H9 (cell line): ENCODE measurements around the gene DENND1A. TPM values are rescaled to one million over a fixed set of nuclear protein-coding genes. Genes with fewer than 3 reads are reported as not detected.

ENCODE experiments used
- DNase-seq: peaks from one replicate; pipeline ENCODE4 v3.0.0-alpha.2; 2017
- H2AFZ ChIP-seq: one replicate; pipeline ENCODE4 v1.6.1; 2013; ENCODE audit warnings: mild to moderate bottlenecking, low read length, control low read depth, moderate library complexity
- H2AK5ac ChIP-seq: 2 replicates; pipeline ENCODE4 v1.6.1; 2013; ENCODE audit warnings: low read length, control low read depth, mixed read lengths; ENCODE audit not compliant: insufficient read length
- H2BK120ac ChIP-seq: one replicate; pipeline ENCODE4 v1.6.1; 2013; ENCODE audit warnings: low read depth, mild to moderate bottlenecking, low read length, control low read depth, inconsistent platforms; ENCODE audit not compliant: poor library complexity, severe bottlenecking
- H2BK12ac ChIP-seq: 2 replicates; pipeline ENCODE4 v1.6.1; 2013; ENCODE audit warnings: low read length, control low read depth, mixed read lengths, low read depth; ENCODE audit not compliant: insufficient read length
- H2BK15ac ChIP-seq: 2 replicates; pipeline ENCODE4 v1.6.1; 2013; ENCODE audit warnings: low read depth, low read length, control low read depth
- H2BK20ac ChIP-seq: one replicate; pipeline ENCODE4 v1.6.1; 2013; ENCODE audit warnings: low read depth, mild to moderate bottlenecking, low read length, control low read depth, inconsistent platforms; ENCODE audit not compliant: poor library complexity, severe bottlenecking
- H2BK5ac ChIP-seq: 2 replicates; pipeline ENCODE4 v1.6.1; 2013; ENCODE audit warnings: low read length, control low read depth, mixed read lengths; ENCODE audit not compliant: insufficient read length
- H3K14ac ChIP-seq: 2 replicates; pipeline ENCODE4 v1.6.1; 2013; ENCODE audit warnings: low read length, control low read depth; ENCODE audit not compliant: insufficient read depth
- H3K18ac ChIP-seq: 2 replicates; pipeline ENCODE4 v1.6.1; 2013; ENCODE audit warnings: low read depth, mild to moderate bottlenecking, mixed read lengths, low read length, control low read depth; ENCODE audit not compliant: insufficient read length
- H3K23ac ChIP-seq: 2 replicates; pipeline ENCODE4 v1.6.1; 2013; ENCODE audit warnings: low read length, control low read depth, mixed read lengths, low read depth; ENCODE audit not compliant: insufficient read length
- H3K23me2 ChIP-seq: 2 replicates; pipeline ENCODE4 v1.6.1; 2013; ENCODE audit warnings: low read depth, mild to moderate bottlenecking, mixed read lengths, low read length, control low read depth; ENCODE audit not compliant: insufficient read length, poor library complexity, severe bottlenecking
- H3K27ac ChIP-seq: 2 replicates; pipeline ENCODE4 v1.5.1; 2013; ENCODE audit warnings: low read length, control low read depth, mixed read lengths, low read depth; ENCODE audit not compliant: insufficient read length
- H3K27me3 ChIP-seq: 2 replicates; pipeline ENCODE4 v1.6.1; 2013; ENCODE audit warnings: low read length, control low read depth, inconsistent platforms; ENCODE audit not compliant: insufficient read depth
- H3K4ac ChIP-seq: 2 replicates; pipeline ENCODE4 v1.6.1; 2013; ENCODE audit warnings: low read depth, mild to moderate bottlenecking, control low read depth, inconsistent platforms, low read length, moderate library complexity
- H3K4me1 ChIP-seq: 2 replicates; pipeline ENCODE4 v1.6.1; 2013; ENCODE audit warnings: low read length, control low read depth, inconsistent platforms; ENCODE audit not compliant: insufficient read depth
- H3K4me2 ChIP-seq: 2 replicates; pipeline ENCODE4 v1.6.1; 2013; ENCODE audit warnings: low read length, control low read depth, mixed read lengths; ENCODE audit not compliant: insufficient read length, insufficient read depth
- H3K56ac ChIP-seq: 2 replicates; pipeline ENCODE4 v1.6.1; 2013; ENCODE audit warnings: low read depth, mild to moderate bottlenecking, mixed read lengths, low read length, control low read depth; ENCODE audit not compliant: insufficient read length
- H3K79me1 ChIP-seq: 2 replicates; pipeline ENCODE4 v1.6.1; 2013; ENCODE audit warnings: low read depth, mild to moderate bottlenecking, moderate library complexity, low read length, control low read depth, inconsistent platforms; ENCODE audit not compliant: insufficient read depth, poor library complexity, severe bottlenecking
- H3K79me2 ChIP-seq: 2 replicates; pipeline ENCODE4 v1.6.1; 2013; ENCODE audit warnings: low read length, control low read depth, inconsistent platforms; ENCODE audit not compliant: insufficient read depth
- H3K9ac ChIP-seq: 2 replicates; pipeline ENCODE4 v1.6.1; 2013; ENCODE audit warnings: low read length, control low read depth, mixed read lengths; ENCODE audit not compliant: insufficient read length; ENCODE audit errors: extremely low read depth
- H3K9me3 ChIP-seq: one replicate; pipeline ENCODE4 v1.6.1; 2013; ENCODE audit warnings: low read depth, low read length, inconsistent platforms; ENCODE audit not compliant: control insufficient read depth
- H3T11ph ChIP-seq: one replicate; pipeline ENCODE4 v1.6.1; 2013; ENCODE audit warnings: mild to moderate bottlenecking, low read length, control low read depth, inconsistent platforms
- H4K20me1 ChIP-seq: one replicate; pipeline ENCODE4 v1.6.1; 2013; ENCODE audit not compliant: control insufficient read depth, insufficient read length, insufficient read depth
- H4K5ac ChIP-seq: 2 replicates; pipeline ENCODE4 v1.6.1; 2013; ENCODE audit warnings: low read depth, mild to moderate bottlenecking, mixed read lengths, low read length, control low read depth; ENCODE audit not compliant: insufficient read length
- H4K8ac ChIP-seq: replicated peaks from 2 replicates; pipeline ENCODE4 v1.6.1; 2013; ENCODE audit warnings: low read length, control low read depth, mixed read lengths, low read depth; ENCODE audit not compliant: insufficient read length
- H4K91ac ChIP-seq: 2 replicates; pipeline ENCODE4 v1.6.1; 2013; ENCODE audit warnings: low read depth, mild to moderate bottlenecking, moderate library complexity, mixed read lengths, low read length, control low read depth; ENCODE audit not compliant: insufficient read length
- H3K27ac Mint-ChIP-seq, 3 experiments: 2 replicates in 2 of 3; 3 replicates in 1 of 3; pipeline ENCODE4 v1.8.0; 2020 to 2021; ENCODE audit warnings: mixed read lengths in 3 of 3, mild to moderate bottlenecking in 1 of 3, moderate library complexity in 1 of 3
- H3K27me3 Mint-ChIP-seq: 2 replicates; pipeline ENCODE4 v1.8.0; 2021; ENCODE audit warnings: low read depth, mild to moderate bottlenecking, moderate library complexity, mixed read lengths
- H3K36me3 Mint-ChIP-seq, 3 experiments: 2 replicates in 2 of 3; 3 replicates in 1 of 3; pipeline ENCODE4 v1.8.0; 2020 to 2021; ENCODE audit warnings: low read depth in 3 of 3, mixed read lengths in 3 of 3; ENCODE audit not compliant: insufficient read depth in 1 of 3
- H3K4me1 Mint-ChIP-seq, 2 experiments: 2 replicates each; pipeline ENCODE4 v1.8.0; 2020; ENCODE audit warnings: mixed read lengths in 2 of 2
- H3K4me3 Mint-ChIP-seq, 2 experiments: 2 replicates in 1 of 2; 3 replicates in 1 of 2; pipeline ENCODE4 v1.8.0; 2020 to 2021; ENCODE audit warnings: mild to moderate bottlenecking in 2 of 2, mixed read lengths in 2 of 2, moderate library complexity in 1 of 2
- H3K9me3 Mint-ChIP-seq, 2 experiments: 2 replicates in 1 of 2; 3 replicates in 1 of 2; pipeline ENCODE4 v1.8.0; 2020; ENCODE audit warnings: mild to moderate bottlenecking in 2 of 2, mixed read lengths in 2 of 2, moderate library complexity in 1 of 2
- WGBS: extraction: QIAGEN DNeasy Blood & Tissue Kit; methylation state at CpG from one replicate; pipeline ENCODE4 v1.1.7; 2013; ENCODE audit warnings: missing lambda C conversion rate, low lambda C conversion rate, mixed read lengths; ENCODE audit not compliant: insufficient read length; ENCODE audit errors: extremely low coverage; 5-methylcytosine and 5-hydroxymethylcytosine counted together
- total RNA-seq: library from RNA; stranded (reverse); gene quantifications from 2 replicates; pipeline ENCODE4 v1.2.1, GENCODE V29; 2021
- TF ChIP-seq, protein P1 (sequence below): fragments of 200-600 bp; sonication (generic); conservative IDR thresholded peaks from 3 replicates; pipeline ENCODE4 v1.8.0; 2021; ENCODE audit warnings: antibody characterized with exemption, mild to moderate bottlenecking

The DENND1A gene
- total RNA-seq, 1 experiment from 2014 or later, result 20.4 TPM

DNA sequence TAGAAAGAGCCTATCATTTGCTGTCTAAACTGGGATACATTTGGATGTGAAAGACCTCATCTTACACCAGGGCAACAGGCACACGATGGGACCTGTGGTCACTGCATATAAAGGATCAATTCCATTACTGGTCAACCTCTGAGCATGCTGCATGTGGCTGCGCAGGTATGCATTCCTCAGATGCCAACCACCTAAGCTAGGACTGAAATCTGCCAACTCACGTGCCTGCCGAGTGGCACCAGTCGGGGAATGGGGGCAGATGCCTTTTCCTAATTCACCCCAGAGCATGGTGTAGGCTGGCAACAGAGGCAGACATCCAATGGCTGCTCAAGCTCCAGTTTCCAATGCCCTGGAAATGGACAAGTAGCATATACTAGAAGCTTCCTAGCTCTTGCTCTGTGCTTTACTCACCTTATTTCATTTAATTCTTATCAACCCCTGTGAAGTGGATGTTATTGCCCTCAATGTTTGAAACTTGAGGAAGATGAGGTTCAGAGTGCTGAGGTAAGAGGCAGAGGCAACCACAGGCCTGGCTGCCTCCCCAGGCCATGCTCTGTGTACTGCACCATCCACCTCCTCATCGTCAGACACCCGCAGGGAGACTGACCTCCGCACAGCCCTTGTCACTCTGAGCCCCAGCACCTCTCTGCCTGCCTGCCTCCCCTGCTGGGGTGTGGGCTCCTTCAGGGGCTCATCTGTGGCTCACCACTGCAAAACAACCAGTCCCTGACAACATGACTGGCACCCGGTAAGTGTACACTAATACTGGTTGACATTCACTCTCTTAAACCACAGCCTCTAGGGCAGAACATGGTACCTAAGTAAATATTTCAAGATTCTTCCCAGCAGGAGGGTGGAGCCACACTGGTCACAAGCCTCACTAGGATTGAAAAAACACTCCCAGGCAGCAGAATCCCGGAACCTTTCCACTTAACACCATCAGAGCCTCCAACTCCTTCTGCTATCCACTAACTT lies 345.4 kb downstream of the DENND1A start:
- H3K23me2 ChIP-seq, result no peaks in the 10 kb centered on the region
- no peak overlapping the region for H3K4me3 Mint-ChIP-seq
- H2BK15ac ChIP-seq, result no peak overlapping the region
- H3K9me3 ChIP-seq, result no peaks in the 10 kb centered on the region
- H3K79me2 ChIP-seq, result no peaks in the 10 kb centered on the region
- no peak overlapping the region for H2BK12ac ChIP-seq
- no peak overlapping the region for H3K18ac ChIP-seq
- H2BK120ac ChIP-seq, result no peak overlapping the region
- peaks cover 3 to 16% of the 10 kb centered on the region in 2 experiments; a peak in 3 of 4 replicates for H3K4me1 Mint-ChIP-seq
- no peak overlapping the region for H2BK5ac ChIP-seq
- DNase-seq, result no peak
- H3K4me2 ChIP-seq, result no peak overlapping the region
- peaks cover 0 to 18% of the 10 kb centered on the region in 2 experiments; a peak in 3 of 5 replicates for H3K9me3 Mint-ChIP-seq
- no peaks in the 10 kb centered on the region for H3K27me3 ChIP-seq
- H3T11ph ChIP-seq, result no peak overlapping the region
- no peak overlapping the region for H3K14ac ChIP-seq
- H3K79me1 ChIP-seq, result no peaks in the 10 kb centered on the region
- H3K4me1 ChIP-seq, result no peaks in the 10 kb centered on the region
- no peak overlapping the region for H3K27ac ChIP-seq
- H3K56ac ChIP-seq, result no peak overlapping the region
- no CpG with 5 or more reads among the region's 10 CpGs for WGBS
- no peak overlapping the region for H2AK5ac ChIP-seq
- H4K91ac ChIP-seq, result no peak overlapping the region
- peaks cover 11 to 25% (median 13%) of the 10 kb centered on the region in 3 experiments for H3K36me3 Mint-ChIP-seq
- no peak overlapping the region for H3K9ac ChIP-seq
- peak overlapping the region in 2 of 3 experiments; percentile 38 to 73; a peak in 4 of 7 replicates for H3K27ac Mint-ChIP-seq
- H2AFZ ChIP-seq, result no peak overlapping the region
- no peak overlapping the region for H2BK20ac ChIP-seq
- no peak overlapping the region for H3K4ac ChIP-seq
- H4K5ac ChIP-seq, result no peak overlapping the region
- H3K23ac ChIP-seq, result no peak overlapping the region
- H4K8ac ChIP-seq, result no peak overlapping the region
- no peaks in the 10 kb centered on the region for H3K27me3 Mint-ChIP-seq
- no peaks in the 10 kb centered on the region for H4K20me1 ChIP-seq
- TF ChIP-seq, protein P1, sequence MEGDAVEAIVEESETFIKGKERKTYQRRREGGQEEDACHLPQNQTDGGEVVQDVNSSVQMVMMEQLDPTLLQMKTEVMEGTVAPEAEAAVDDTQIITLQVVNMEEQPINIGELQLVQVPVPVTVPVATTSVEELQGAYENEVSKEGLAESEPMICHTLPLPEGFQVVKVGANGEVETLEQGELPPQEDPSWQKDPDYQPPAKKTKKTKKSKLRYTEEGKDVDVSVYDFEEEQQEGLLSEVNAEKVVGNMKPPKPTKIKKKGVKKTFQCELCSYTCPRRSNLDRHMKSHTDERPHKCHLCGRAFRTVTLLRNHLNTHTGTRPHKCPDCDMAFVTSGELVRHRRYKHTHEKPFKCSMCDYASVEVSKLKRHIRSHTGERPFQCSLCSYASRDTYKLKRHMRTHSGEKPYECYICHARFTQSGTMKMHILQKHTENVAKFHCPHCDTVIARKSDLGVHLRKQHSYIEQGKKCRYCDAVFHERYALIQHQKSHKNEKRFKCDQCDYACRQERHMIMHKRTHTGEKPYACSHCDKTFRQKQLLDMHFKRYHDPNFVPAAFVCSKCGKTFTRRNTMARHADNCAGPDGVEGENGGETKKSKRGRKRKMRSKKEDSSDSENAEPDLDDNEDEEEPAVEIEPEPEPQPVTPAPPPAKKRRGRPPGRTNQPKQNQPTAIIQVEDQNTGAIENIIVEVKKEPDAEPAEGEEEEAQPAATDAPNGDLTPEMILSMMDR, result no peak
